Ishikawa (cell line): ENCODE results near the gene COL10A1.

ENCODE experiments used
- RAD21 ChIP-seq: IDR thresholded peaks from 2 replicates; pipeline ENCODE4 v1.6.1; 2012; ENCODE audit warnings: low read depth
- TCF12 ChIP-seq: IDR thresholded peaks from 2 replicates; pipeline ENCODE4 v1.6.1; 2012; ENCODE audit warnings: low read depth

DNA sequence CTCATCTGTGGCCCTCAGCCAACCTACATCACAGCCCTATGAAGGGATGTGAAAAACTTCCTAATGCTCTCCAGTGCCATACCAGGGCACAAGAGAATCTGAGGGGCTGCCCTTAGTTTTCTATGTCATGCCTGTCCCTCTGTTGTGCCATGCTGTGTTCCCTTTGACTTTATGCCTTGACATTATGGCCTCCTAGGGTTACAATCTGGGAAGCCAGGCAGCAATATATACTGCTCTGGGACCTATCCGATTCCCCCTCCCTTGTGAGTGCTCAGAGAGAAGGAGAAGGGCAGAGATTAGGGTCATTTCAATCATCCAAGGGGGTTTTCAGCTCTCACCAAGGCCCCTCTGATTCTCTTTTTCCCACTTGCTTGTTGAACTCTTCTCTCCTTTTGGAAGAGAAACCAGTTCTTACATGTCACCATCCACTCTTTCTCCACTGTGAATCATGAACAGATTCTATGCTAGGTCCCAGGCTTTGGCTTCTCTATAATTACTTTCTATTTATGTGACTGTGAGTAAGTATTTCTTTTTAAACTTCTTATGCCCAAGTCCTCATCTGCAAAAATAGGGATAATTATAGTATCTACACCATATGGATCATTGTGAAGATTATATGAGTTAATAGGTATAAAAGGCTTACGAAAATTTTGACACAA is 51.1 kb downstream of the COL10A1 start:
- TF ChIP-seq RAD21 (no peak), TCF12 (no peak)
